Kidney epithelial cell (primary cell): ENCODE measurements around the gene MORN3. TPM values are rescaled to one million over a fixed set of nuclear protein-coding genes. Genes with fewer than 3 reads are reported as not detected.

ENCODE experiments used
- DNase-seq: peaks from one replicate; pipeline ENCODE4 v3.0.0-alpha.2; 2010; ENCODE audit warnings: low read depth
- H3K27me3 ChIP-seq: 2 replicates; pipeline ENCODE4 v1.6.0; 2011; ENCODE audit warnings: low read length; ENCODE audit not compliant: control insufficient read depth, insufficient read depth
- H3K36me3 ChIP-seq: 2 replicates; pipeline ENCODE4 v1.5.1; 2011; ENCODE audit warnings: low read length; ENCODE audit not compliant: control insufficient read depth, insufficient read depth
- H3K4me3 ChIP-seq: 2 replicates; pipeline ENCODE4 v1.5.1; 2011; ENCODE audit warnings: low read depth, mild to moderate bottlenecking, control low read depth, low read length
- CTCF ChIP-seq: IDR thresholded peaks from 2 replicates; pipeline ENCODE4 v1.5.1; 2011; ENCODE audit warnings: mild to moderate bottlenecking, moderate library complexity, low read length, control low read depth, inconsistent platforms; ENCODE audit not compliant: insufficient read depth, poor library complexity, severe bottlenecking
- total RNA-seq: library from RNA; depleted of rRNA; stranded (reverse); fragments of >200 nt; gene quantifications from 2 replicates; pipeline ENCODE4 v1.2.3, GENCODE V29; 2015

Gene MORN3
- total RNA-seq, 1 donor from 2014 or later, result 1.3 TPM

GRCh38 chr12:121614872-121615467, 54.5 kb downstream of the MORN3 start:
- Histone ChIP-seq H3K36me3 (no peaks in the 10 kb centered on the region), H3K27me3 (no peaks in the 10 kb centered on the region), H3K4me3 (no peak overlapping the region)
- no peak for DNase-seq
- no peak for TF ChIP-seq CTCF

- no peak for TF ChIP-seq CTCF
- DNase-seq, result no peak
- Histone ChIP-seq H3K36me3 (no peaks in the 10 kb centered on the region), H3K4me3 (no peak overlapping the region), H3K27me3 (no peaks in the 10 kb centered on the region)
These were observed 56.0 kb downstream of the MORN3 start for GRCh38 chr12:121613462-121613861.

GRCh38 chr12:121611306-121611705, 58.1 kb downstream of the MORN3 start:
- DNase-seq, result no peak

GRCh38 chr12:121610239-121611149, 59.0 kb downstream of the MORN3 start:
- no peak for TF ChIP-seq CTCF
- no peak for DNase-seq

More at GRCh38 chr12:121611306-121611705, 58.1 kb downstream of the MORN3 start:
- H3K4me3 ChIP-seq, result no peak overlapping the region
- no peaks in the 10 kb centered on the region for H3K27me3 ChIP-seq
- TF ChIP-seq CTCF, result no peak
- no peaks in the 10 kb centered on the region for H3K36me3 ChIP-seq

GRCh38 chr12:121608301-121608700, 61.2 kb downstream of the MORN3 start:
- Histone ChIP-seq H3K4me3 (no peak overlapping the region), H3K36me3 (no peaks in the 10 kb centered on the region), H3K27me3 (no peaks in the 10 kb centered on the region)
- no peak for DNase-seq
- no peak for TF ChIP-seq CTCF

More at GRCh38 chr12:121610239-121611149, 59.0 kb downstream of the MORN3 start:
- Histone ChIP-seq H3K36me3 (no peaks in the 10 kb centered on the region), H3K4me3 (no peak overlapping the region), H3K27me3 (no peaks in the 10 kb centered on the region)
